CD14-positive monocyte (primary cell): ENCODE measurements around the gene ACBD6. TPM values are rescaled to one million over a fixed set of nuclear protein-coding genes. Genes with fewer than 3 reads are reported as not detected.

Experiments used
- DNase-seq, 3 donors: peaks; one replicate each; pipeline ENCODE4 v3.0.0-alpha.2; 2011 to 2022
- H2AFZ ChIP-seq: 2 replicates; pipeline ENCODE4 v1.6.0; 2012; ENCODE audit warnings: mild to moderate bottlenecking, low read depth, low read length, inconsistent platforms; ENCODE audit not compliant: insufficient read depth, poor library complexity, severe bottlenecking
- H3K27ac ChIP-seq, 2 donors: 1 replicate in 1 of 2; 2 replicates in 1 of 2; pipeline ENCODE4 v1.5.1; 2012 to 2013; ENCODE audit warnings: low read length in 2 of 2, control low read depth in 1 of 2, inconsistent platforms in 1 of 2, low read depth in 1 of 2, mild to moderate bottlenecking in 1 of 2
- H3K27me3 ChIP-seq, 2 donors: one replicate each; pipeline versions ENCODE4 v1.6.0 to v1.6.1; 2011 to 2013; ENCODE audit warnings: low read length in 2 of 2; ENCODE audit not compliant: control insufficient read depth in 2 of 2, insufficient read depth in 2 of 2
- H3K36me3 ChIP-seq, 2 donors: replicated peaks in 1 of 2; 1 replicate in 1 of 2; 2 replicates in 1 of 2; pipeline versions ENCODE4 v1.5.1 to v1.6.1; 2012 to 2013; ENCODE audit warnings: low read length in 2 of 2, control low read depth in 1 of 2, inconsistent platforms in 1 of 2, mild to moderate bottlenecking in 1 of 2; ENCODE audit not compliant: insufficient read depth in 2 of 2, control insufficient read depth in 1 of 2
- H3K4me1 ChIP-seq, 2 donors: 1 replicate in 1 of 2; 2 replicates in 1 of 2; pipeline versions ENCODE4 v1.5.1 to v1.6.1; 2012 to 2013; ENCODE audit warnings: low read length in 2 of 2, control low read depth in 1 of 2, inconsistent platforms in 1 of 2, mild to moderate bottlenecking in 1 of 2, moderate library complexity in 1 of 2; ENCODE audit not compliant: insufficient read depth in 2 of 2, control insufficient read depth in 1 of 2
- H3K4me2 ChIP-seq: replicated peaks from 2 replicates; pipeline ENCODE3; 2012; ENCODE audit warnings: low read length, moderate library complexity, mild to moderate bottlenecking; ENCODE audit not compliant: poor library complexity, severe bottlenecking; ENCODE audit errors: extremely low read depth
- H3K4me3 ChIP-seq, 3 experiments: fragments of 200-600 bp in 1 of 3; sonication (generic) in 1 of 3; replicated peaks in 1 of 3; 1 replicate in 2 of 3; 2 replicates in 1 of 3; pipeline ENCODE4 v1.5.1; 2011 to 2013; ENCODE audit warnings: low read length in 3 of 3, mild to moderate bottlenecking in 3 of 3, control low read depth in 2 of 3, low read depth in 2 of 3, inconsistent platforms in 1 of 3, moderate library complexity in 1 of 3
- H3K79me2 ChIP-seq: 2 replicates; pipeline ENCODE4 v1.6.0; 2012; ENCODE audit warnings: mild to moderate bottlenecking, control low read depth, inconsistent platforms, low read length, moderate library complexity; ENCODE audit not compliant: insufficient read depth
- H3K9ac ChIP-seq: 2 replicates; pipeline ENCODE4 v1.6.0; 2017; ENCODE audit warnings: low read length, mild to moderate bottlenecking; ENCODE audit not compliant: insufficient read depth, poor library complexity, severe bottlenecking
- H3K9me3 ChIP-seq, 2 donors: replicated peaks in 1 of 2; 1 replicate in 1 of 2; 2 replicates in 1 of 2; pipeline versions ENCODE4 v1.5.1 to v1.6.1; 2012 to 2013; ENCODE audit warnings: low read length in 2 of 2, control low read depth in 1 of 2; ENCODE audit not compliant: control insufficient read depth in 1 of 2, insufficient read depth in 1 of 2
- H4K20me1 ChIP-seq: 2 replicates; pipeline ENCODE4 v1.6.0; 2012; ENCODE audit warnings: mild to moderate bottlenecking, low read length, control low read depth, moderate library complexity; ENCODE audit not compliant: insufficient read depth
- H3K27ac Mint-ChIP-seq, 7 donors: one replicate each; pipeline ENCODE4 v1.8.0; 2020; ENCODE audit warnings: mild to moderate bottlenecking in 7 of 7, mixed read lengths in 7 of 7, moderate library complexity in 6 of 7, inconsistent platforms in 2 of 7
- H3K27me3 Mint-ChIP-seq, 3 donors: one replicate each; pipeline ENCODE4 v1.8.0; 2021 to 2022; ENCODE audit warnings: low read depth in 3 of 3, mild to moderate bottlenecking in 3 of 3, mixed read lengths in 3 of 3, moderate library complexity in 3 of 3, inconsistent platforms in 1 of 3
- H3K36me3 Mint-ChIP-seq, 2 donors: one replicate each; pipeline ENCODE4 v1.8.0; 2020; ENCODE audit warnings: mixed read lengths in 2 of 2, inconsistent platforms in 1 of 2, mild to moderate bottlenecking in 1 of 2
- H3K4me1 Mint-ChIP-seq: one replicate; pipeline ENCODE4 v1.8.0; 2020; ENCODE audit warnings: mild to moderate bottlenecking, mixed read lengths
- H3K4me3 Mint-ChIP-seq, 2 donors: one replicate each; pipeline ENCODE4 v1.8.0; 2020; ENCODE audit warnings: mild to moderate bottlenecking in 2 of 2, mixed read lengths in 2 of 2, moderate library complexity in 1 of 2
- H3K9me3 Mint-ChIP-seq, 7 donors: one replicate each; pipeline ENCODE4 v1.8.0; 2020 to 2022; ENCODE audit warnings: mixed read lengths in 7 of 7, mild to moderate bottlenecking in 6 of 7, moderate library complexity in 6 of 7, inconsistent platforms in 2 of 7
- CTCF ChIP-seq: fragments of 200-600 bp; IDR thresholded peaks from one replicate; pipeline ENCODE4 v1.8.0; 2022; ENCODE audit warnings: antibody characterized with exemption, mild to moderate bottlenecking
- WGBS: methylation state at CpG from one replicate; pipeline ENCODE4 v1.1.5; 2013; ENCODE audit warnings: missing lambda C conversion rate; ENCODE audit not compliant: insufficient coverage; 5-methylcytosine and 5-hydroxymethylcytosine counted together
- intact Hi-C, 2 donors: fragments of 100-400 bp; cut with micrococcal nuclease; formaldehyde crosslinking; loops; one replicate each; pipeline versions ENCODE4 v1.15.0 to v1.15.1; 2023
- polyA plus RNA-seq, 3 donors: library from polyadenylated mRNA; depleted of rRNA in 1 of 3; unstranded in 2 of 3; stranded (reverse) in 1 of 3; fragments of 300-500 nt in 2 of 3; fragments of >200 nt in 1 of 3; fragmentation: Illumina TruSeq in 2 of 3; gene quantifications; 1 replicate in 2 of 3; 2 replicates in 1 of 3; pipeline ENCODE4 v1.2.3, GENCODE V29; 2012 to 2021

Gene ACBD6
- polyA plus RNA-seq, 3 donors, result 19.3 to 35.3 (median 19.7) TPM

- Mint-ChIP-seq H3K27ac (no peak overlapping the region), H3K4me1 (peaks cover 52% of the 10 kb centered on the region), H3K27me3 (peaks cover 0 to 6% (median 3%) of the 10 kb centered on the region in 3 donors), H3K36me3 (peaks cover 26 to 48% of the 10 kb centered on the region in 2 donors), H3K9me3 (peaks cover 0 to 3% (median 0%) of the 10 kb centered on the region in 7 donors), H3K4me3 (no peak overlapping the region)
- Histone ChIP-seq H3K79me2 (no peaks in the 10 kb centered on the region), H3K4me2 (no peak overlapping the region), H3K9ac (no peak overlapping the region), H3K27me3 (no peaks in the 10 kb centered on the region), H2AFZ (no peak overlapping the region), H3K4me3 (no peak overlapping the region), H4K20me1 (no peaks in the 10 kb centered on the region), H3K9me3 (no peaks in the 10 kb centered on the region), H3K4me1 (peaks cover 46 to 53% of the 10 kb centered on the region in 2 donors), H3K27ac (no peak overlapping the region), H3K36me3 (peaks cover 3 to 13% of the 10 kb centered on the region in 2 donors)
- TF ChIP-seq CTCF, result no peak
- no peak for DNase-seq
- 98% methylated on average over 11 of the region's 11 CpGs for WGBS
- intact Hi-C loops, result loop anchor here in 1 of 2 donors (10.0 kb wide), 1 partner anchor 131 kb away; no protein-coding TSS in a partner anchor
These were observed 228.2 kb downstream of the ACBD6 start for GRCh38 chr1:180274221-180274620.

- Mint-ChIP-seq H3K4me1 (peaks cover 53% of the 10 kb centered on the region), H3K27me3 (peaks cover 0 to 6% (median 3%) of the 10 kb centered on the region in 3 donors), H3K36me3 (peaks cover 26 to 52% of the 10 kb centered on the region in 2 donors), H3K27ac (no peak overlapping the region), H3K9me3 (peaks cover 0 to 3% (median 0%) of the 10 kb centered on the region in 7 donors), H3K4me3 (no peak overlapping the region)
- no peaks in the 10 kb centered on the region for H3K27me3 ChIP-seq
- peaks cover 3 to 13% of the 10 kb centered on the region in 2 donors for H3K36me3 ChIP-seq
- no peaks in the 10 kb centered on the region for H3K9me3 ChIP-seq
- intact Hi-C loops, result loop anchor here in 1 of 2 donors (10.0 kb wide), 1 partner anchor 132 kb away; no protein-coding TSS in a partner anchor
- no peaks in the 10 kb centered on the region for H4K20me1 ChIP-seq
- H3K9ac ChIP-seq, result no peak overlapping the region
- peaks cover 41 to 53% of the 10 kb centered on the region in 2 donors for H3K4me1 ChIP-seq
- no peak overlapping the region for H3K4me2 ChIP-seq
- H3K27ac ChIP-seq, result no peak overlapping the region
- H3K79me2 ChIP-seq, result no peaks in the 10 kb centered on the region
- no peak for TF ChIP-seq CTCF
- no peak for DNase-seq
- WGBS, result 100% methylated on average over 1 of the region's 2 CpGs
- no peak overlapping the region for H3K4me3 ChIP-seq
- no peak overlapping the region for H2AFZ ChIP-seq
These were observed 229.3 kb downstream of the ACBD6 start for GRCh38 chr1:180273066-180273465.
